Loucy (cell line): ENCODE data around the gene GASK1A.

ENCODE experiments used
- H2AFZ ChIP-seq: fragments of 200-600 bp; sonication (generic); 2 replicates; pipeline ENCODE4 v1.6.0; 2016; ENCODE audit warnings: antibody characterized with exemption, mild to moderate bottlenecking, low read length, moderate library complexity
- H3F3A ChIP-seq: fragments of 200-600 bp; 2 replicates; pipeline ENCODE4 v1.6.0; 2016; ENCODE audit warnings: antibody characterized with exemption, low read depth, mild to moderate bottlenecking
- H3K27me3 ChIP-seq: fragments of 200-600 bp; sonication (generic); 2 replicates; pipeline ENCODE4 v1.6.1; 2014; ENCODE audit warnings: low read length, mild to moderate bottlenecking; ENCODE audit not compliant: insufficient read depth, poor library complexity, severe bottlenecking
- H3K36me3 ChIP-seq: fragments of 200-600 bp; sonication (generic); 2 replicates; pipeline ENCODE4 v1.6.1; 2016; ENCODE audit warnings: low read length; ENCODE audit not compliant: insufficient read depth
- H3K4me1 ChIP-seq: fragments of 200-600 bp; sonication (generic); 2 replicates; pipeline ENCODE4 v1.5.1; 2014; ENCODE audit warnings: low read length, mild to moderate bottlenecking; ENCODE audit not compliant: insufficient read depth, poor library complexity, severe bottlenecking
- H3K4me2 ChIP-seq: fragments of 200-600 bp; sonication (generic); 2 replicates; pipeline ENCODE4 v1.6.0; 2014; ENCODE audit warnings: antibody characterized with exemption, low read length, low read depth, mild to moderate bottlenecking; ENCODE audit not compliant: poor library complexity, severe bottlenecking
- H3K4me3 ChIP-seq: fragments of 200-600 bp; sonication (generic); 2 replicates; pipeline ENCODE4 v1.5.1; 2014; ENCODE audit warnings: low read length, mild to moderate bottlenecking, mixed read lengths; ENCODE audit not compliant: poor library complexity, severe bottlenecking
- H3K79me2 ChIP-seq: fragments of 200-600 bp; sonication (generic); 2 replicates; pipeline ENCODE4 v1.6.1; 2014; ENCODE audit warnings: low read length; ENCODE audit not compliant: insufficient read depth
- H3K9ac ChIP-seq: fragments of 200-600 bp; sonication (generic); 2 replicates; pipeline ENCODE4 v1.6.0; 2014; ENCODE audit warnings: mild to moderate bottlenecking, low read depth, low read length, moderate library complexity; ENCODE audit not compliant: poor library complexity, severe bottlenecking
- H3K9me2 ChIP-seq: fragments of 200-600 bp; sonication (generic); replicated peaks from 2 replicates; pipeline ENCODE4 v1.6.1; 2016; ENCODE audit warnings: low read depth, low read length, mixed read lengths
- H3K9me3 ChIP-seq: fragments of 200-600 bp; sonication (generic); 2 replicates; pipeline ENCODE4 v1.6.1; 2014; ENCODE audit warnings: mild to moderate bottlenecking, antibody characterized with exemption, low read length, low read depth; ENCODE audit not compliant: insufficient read depth
- H4K20me1 ChIP-seq: fragments of 200-600 bp; sonication (generic); 2 replicates; pipeline ENCODE4 v1.6.0; 2014; ENCODE audit warnings: antibody characterized with exemption, low read length, mild to moderate bottlenecking; ENCODE audit not compliant: insufficient read depth, poor library complexity, severe bottlenecking
- CTCF ChIP-seq: fragments of 200-600 bp; sonication (generic); conservative IDR thresholded peaks from 2 replicates; pipeline ENCODE4 v1.5.1; 2014; ENCODE audit warnings: mild to moderate bottlenecking, antibody characterized with exemption, low read length
- EZH2phosphoT487 ChIP-seq: fragments of 200-600 bp; IDR thresholded peaks from 2 replicates; pipeline ENCODE4 v1.6.1; 2018; ENCODE audit warnings: antibody characterized with exemption, mild to moderate bottlenecking, moderate library complexity, borderline replicate concordance

Gene GASK1A

GRCh38 chr3:42979044-42979972, at the start of gene GASK1A:
Gene GASK1A, plus strand, starts transcription at chr3:42979311. Its CDS starts 332 bp downstream, at chr3:42979643.
- H3K4me2 ChIP-seq = peak within 1 kb of the TSS; percentile 81
- TF ChIP-seq EZH2phosphoT487 (no peak), CTCF (no peak)
- peak within 1 kb of the TSS; percentile 92 for H2AFZ ChIP-seq

GRCh38 chr3:42934111-42934510, 45.0 kb upstream of the GASK1A start:
- TF ChIP-seq EZH2phosphoT487 = no peak
- no peak for TF ChIP-seq CTCF
- no peak overlapping the region for H3K4me3 ChIP-seq
- no peak overlapping the region for H2AFZ ChIP-seq
- no peaks in the 10 kb centered on the region for H3K79me2 ChIP-seq
- no peaks in the 10 kb centered on the region for H3F3A ChIP-seq
- H3K9ac ChIP-seq = no peak overlapping the region
- no peak overlapping the region for H3K4me2 ChIP-seq
- H3K4me1 ChIP-seq = no peaks in the 10 kb centered on the region
- H3K27me3 ChIP-seq = peaks cover 5% of the 10 kb centered on the region
- no peaks in the 10 kb centered on the region for H3K9me2 ChIP-seq
- H4K20me1 ChIP-seq = no peaks in the 10 kb centered on the region
- no peaks in the 10 kb centered on the region for H3K9me3 ChIP-seq
- no peaks in the 10 kb centered on the region for H3K36me3 ChIP-seq

More at GRCh38 chr3:42979044-42979972, at the start of gene GASK1A:
- Histone ChIP-seq H3K4me1 (peaks cover 7% of the 10 kb centered on the region), H3K4me3 (peak within 1 kb of the TSS; percentile 71), H3K9me2 (no peaks in the 10 kb centered on the region), H3K27me3 (peaks cover 39% of the 10 kb centered on the region), H3K79me2 (no peaks in the 10 kb centered on the region), H3F3A (no peaks in the 10 kb centered on the region), H4K20me1 (no peaks in the 10 kb centered on the region), H3K9ac (peak within 1 kb of the TSS; percentile 31), H3K36me3 (no peaks in the 10 kb centered on the region), H3K9me3 (no peaks in the 10 kb centered on the region; the same call in 1 of the 2 replicates)

- Histone ChIP-seq H3K79me2 (no peaks in the 10 kb centered on the region), H3K4me1 (no peaks in the 10 kb centered on the region), H3F3A (no peaks in the 10 kb centered on the region), H4K20me1 (no peaks in the 10 kb centered on the region), H3K9me2 (no peaks in the 10 kb centered on the region), H3K4me3 (no peak overlapping the region), H3K36me3 (no peaks in the 10 kb centered on the region), H3K9ac (no peak overlapping the region), H3K27me3 (peaks cover 5% of the 10 kb centered on the region), H2AFZ (no peak overlapping the region), H3K4me2 (no peak overlapping the region), H3K9me3 (no peaks in the 10 kb centered on the region)
- TF ChIP-seq EZH2phosphoT487 (no peak), CTCF (no peak)
Measured at GRCh38 chr3:42934910-42935309, 44.2 kb upstream of the GASK1A start.
